AG20443 (cell line): ENCODE data around the gene ZNF185.

Experiments
- DNase-seq: peaks from one replicate; pipeline ENCODE4 v3.0.0; 2012; ENCODE audit warnings: low spot score, mixed read lengths

ZNF185 gene

GRCh38 chrX:152917656-152918579, 20.1 kb downstream of the ZNF185 start:
- no peak for DNase-seq

- DNase-seq = no peak
Observed at GRCh38 chrX:152918707-152919106, 20.8 kb downstream of the ZNF185 start.

GRCh38 chrX:152923599-152923998, 25.7 kb downstream of the ZNF185 start:
- no peak for DNase-seq

GRCh38 chrX:152925835-152926234, 28.0 kb downstream of the ZNF185 start:
- no peak for DNase-seq

- peak; percentile 76 for DNase-seq
Observed at GRCh38 chrX:152926279-152926678, 28.4 kb downstream of the ZNF185 start.

- DNase-seq = no peak
Observed at GRCh38 chrX:152926923-152927322, 29.1 kb downstream of the ZNF185 start.

- no peak for DNase-seq
Observed at GRCh38 chrX:152927858-152928760, 30.2 kb downstream of the ZNF185 start.

- no peak for DNase-seq
Observed at GRCh38 chrX:152928761-152929400, 31.0 kb downstream of the ZNF185 start.

- DNase-seq = no peak
Observed at GRCh38 chrX:152929898-152930297, 32.0 kb downstream of the ZNF185 start.

GRCh38 chrX:152930516-152930915, 32.6 kb downstream of the ZNF185 start:
- no peak for DNase-seq

- DNase-seq = no peak
Observed at GRCh38 chrX:152932144-152932543, 34.3 kb downstream of the ZNF185 start.

- no peak for DNase-seq
Observed at GRCh38 chrX:152932598-152933175, 34.8 kb downstream of the ZNF185 start.

- no peak for DNase-seq
Observed at GRCh38 chrX:152936306-152936705, 38.4 kb downstream of the ZNF185 start.

- DNase-seq = no peak
Observed at GRCh38 chrX:152937236-152937635, 39.4 kb downstream of the ZNF185 start.

- peak; percentile 99 for DNase-seq
Observed at GRCh38 chrX:152941328-152942076, 43.6 kb downstream of the ZNF185 start.

- DNase-seq = peak; percentile 21
Observed at GRCh38 chrX:152942077-152942442, 44.2 kb downstream of the ZNF185 start.

- DNase-seq = no peak
Observed at GRCh38 chrX:152943826-152944225, 46.0 kb downstream of the ZNF185 start.

GRCh38 chrX:152945021-152945979, 47.4 kb downstream of the ZNF185 start:
- DNase-seq = no peak

GRCh38 chrX:152946681-152947080, 48.8 kb downstream of the ZNF185 start:
- DNase-seq = no peak
